GM21360 (cell line): ENCODE results near the gene NPPB.

Experiments
- ATAC-seq: cut with Tn5 transposase; IDR thresholded peaks from one replicate; pipeline ENCODE4 v1.9.1; 2021; ENCODE audit warnings: mild to moderate bottlenecking, moderate library complexity; ENCODE audit not compliant: unreplicated experiment

NPPB gene

GRCh38 chr1:11858968-11859871 is 475 bp upstream of the NPPB start:
- no peak for ATAC-seq

GRCh38 chr1:11858158-11858557 is 587 bp downstream of the NPPB start:
- no peak for ATAC-seq

- ATAC-seq, result no peak
Observed at GRCh38 chr1:11857164-11857851, 1.4 kb downstream of the NPPB start.

GRCh38 chr1:11856698-11857097 is 2.0 kb downstream of the NPPB start:
- ATAC-seq, result no peak

GRCh38 chr1:11855430-11855829 is 3.3 kb downstream of the NPPB start:
- no peak for ATAC-seq

GRCh38 chr1:11854519-11854918 is 4.2 kb downstream of the NPPB start:
- no peak for ATAC-seq

- no peak for ATAC-seq
Observed at GRCh38 chr1:11851180-11851579, 7.6 kb downstream of the NPPB start.

- no peak for ATAC-seq
Observed at GRCh38 chr1:11850156-11850555, 8.6 kb downstream of the NPPB start.

GRCh38 chr1:11848373-11848700 is 10.4 kb downstream of the NPPB start:
- ATAC-seq, result no peak

GRCh38 chr1:11847667-11848372 is 10.9 kb downstream of the NPPB start, which contains the start of gene NPPA:
NPPA (minus strand) TSS chr1:11847783; CDS start chr1:11847684, 99 bp downstream.
- no peak for ATAC-seq

GRCh38 chr1:11845641-11846335 is 13.0 kb downstream of the NPPB start:
- no peak for ATAC-seq

- no peak for ATAC-seq
Observed at GRCh38 chr1:11842154-11843041, 16.3 kb downstream of the NPPB start.

GRCh38 chr1:11841245-11842153 is 17.2 kb downstream of the NPPB start:
- ATAC-seq, result no peak

GRCh38 chr1:11839727-11840705 is 18.7 kb downstream of the NPPB start:
- no peak for ATAC-seq

GRCh38 chr1:11838349-11839272 is 20.1 kb downstream of the NPPB start:
- ATAC-seq, result no peak

GRCh38 chr1:11837767-11838348 is 20.9 kb downstream of the NPPB start:
- no peak for ATAC-seq
